SK-N-SH (cell line): Measurements from ENCODE around the gene PRLR. TPM values are rescaled to one million over a fixed set of nuclear protein-coding genes. Genes with fewer than 3 reads are reported as not detected.

ENCODE experiments used
- CTCF ChIA-PET: fragments of 300-600, 350-600 bp; formaldehyde crosslinking; extraction: SDS; loops from one replicate; lab custom pipeline; 2021; lab: Yijun Ruan, JAX
- POLR2A ChIA-PET: fragments of 350-600 bp; sonication (Branson Sonifier 250); formaldehyde crosslinking; extraction: SDS; loops from one replicate; lab custom pipeline; 2020; ENCODE audit warnings: antibody characterized with exemption, inconsistent platforms; lab: Yijun Ruan, JAX
- DNase-seq: peaks from one replicate; pipeline ENCODE4 v3.0.0; 2012
- H2AFZ ChIP-seq: fragments of 200-600 bp; sonication (generic); 2 replicates; pipeline ENCODE4 v1.8.1; 2016; ENCODE audit warnings: antibody characterized with exemption, mild to moderate bottlenecking, low read depth
- H3F3A ChIP-seq: fragments of 200-600 bp; sonication (generic); replicated peaks from 2 replicates; pipeline ENCODE3; 2016; ENCODE audit warnings: antibody characterized with exemption, mild to moderate bottlenecking; ENCODE audit not compliant: insufficient read depth
- H3K27ac ChIP-seq, 2 experiments: fragments of 200-500 bp in 1 of 2; fragments of 200-600 bp in 1 of 2; sonication (Bioruptor generic) in 1 of 2; sonication (generic), shearing (Covaris generic) in 1 of 2; 2 replicates each; pipeline versions ENCODE4 v1.5.1 to v1.6.1; 2014 to 2016; ENCODE audit warnings: low read depth in 2 of 2, inconsistent platforms in 1 of 2, low read length in 1 of 2, mild to moderate bottlenecking in 1 of 2, mixed read lengths in 1 of 2
- H3K27me3 ChIP-seq: fragments of 200-600 bp; sonication (generic), shearing (Covaris generic); 2 replicates; pipeline ENCODE4 v1.6.1; 2016; ENCODE audit warnings: mixed run types; ENCODE audit not compliant: insufficient read depth
- H3K36me3 ChIP-seq, 2 experiments: fragments of 200-500 bp in 1 of 2; fragments of 200-600 bp in 1 of 2; sonication (Bioruptor generic) in 1 of 2; sonication (generic) in 1 of 2; replicated peaks in 1 of 2; 2 replicates each; pipeline versions ENCODE3 to v1.5.1; 2014 to 2016; ENCODE audit warnings: low read length in 1 of 2, mild to moderate bottlenecking in 1 of 2; ENCODE audit not compliant: insufficient read depth in 2 of 2, control insufficient read depth in 1 of 2
- H3K4me1 ChIP-seq, 2 experiments: fragments of 200-500 bp in 1 of 2; fragments of 200-600 bp in 1 of 2; sonication (Bioruptor generic) in 1 of 2; sonication (generic), shearing (Covaris generic) in 1 of 2; 2 replicates each; pipeline versions ENCODE4 v1.5.1 to v1.6.1; 2014 to 2016; ENCODE audit warnings: low read depth in 1 of 2, low read length in 1 of 2, mixed run types in 1 of 2; ENCODE audit not compliant: insufficient read depth in 2 of 2, control insufficient read depth in 1 of 2
- H3K4me2 ChIP-seq: fragments of 200-600 bp; sonication (generic), shearing (Covaris generic); 2 replicates; pipeline ENCODE4 v1.6.1; 2017; ENCODE audit warnings: mixed run types
- H3K4me3 ChIP-seq, 2 experiments: fragments of 200-500 bp in 1 of 2; fragments of 200-600 bp in 1 of 2; sonication (Bioruptor generic) in 1 of 2; sonication (generic), shearing (Covaris generic) in 1 of 2; 2 replicates each; pipeline versions ENCODE4 v1.5.1 to v1.8.1; 2014 to 2016; ENCODE audit warnings: low read depth in 2 of 2, inconsistent platforms in 1 of 2, low read length in 1 of 2, mild to moderate bottlenecking in 1 of 2, mixed read lengths in 1 of 2, moderate library complexity in 1 of 2
- H3K79me2 ChIP-seq: fragments of 200-600 bp; sonication (generic); 2 replicates; pipeline ENCODE4 v1.8.1; 2017; ENCODE audit warnings: mild to moderate bottlenecking; ENCODE audit not compliant: insufficient read depth
- H3K9ac ChIP-seq: fragments of 200-600 bp; sonication (generic); 2 replicates; pipeline ENCODE4 v1.6.1; 2017; ENCODE audit warnings: mixed run types
- H3K9me2 ChIP-seq: fragments of 200-600 bp; sonication (generic); 2 replicates; pipeline ENCODE4 v1.6.1; 2017; ENCODE audit warnings: mixed run types
- H3K9me3 ChIP-seq: fragments of 200-600 bp; sonication (generic); 2 replicates; pipeline ENCODE4 v1.6.1; 2017; ENCODE audit warnings: mixed run types, mild to moderate bottlenecking, moderate library complexity
- H4K20me1 ChIP-seq: fragments of 200-600 bp; sonication (generic); 2 replicates; pipeline ENCODE4 v1.6.1; 2017; ENCODE audit warnings: mild to moderate bottlenecking, mixed run types; ENCODE audit not compliant: insufficient read depth
- CHD2 ChIP-seq: fragments of 150-350 bp; IDR thresholded peaks from 2 replicates; pipeline ENCODE4 v1.6.1; 2018; ENCODE audit warnings: low read length; ENCODE audit not compliant: partially characterized antibody
- CTCF ChIP-seq: fragments of 200-600 bp; sonication (generic); IDR thresholded peaks from 2 replicates; pipeline ENCODE4 v1.6.1; 2017; ENCODE audit warnings: antibody characterized with exemption, mild to moderate bottlenecking, moderate library complexity
- ELF1 ChIP-seq: IDR thresholded peaks from 2 replicates; pipeline ENCODE4 v1.4.0; 2012
- EZH2phosphoT487 ChIP-seq: fragments of 200-600 bp; sonication (generic); IDR thresholded peaks from 2 replicates; pipeline ENCODE4 v1.6.1; 2017; ENCODE audit warnings: low read depth, mixed run types, mild to moderate bottlenecking, antibody characterized with exemption, moderate library complexity, borderline replicate concordance
- FOSL2 ChIP-seq: IDR thresholded peaks from 2 replicates; pipeline ENCODE4 v1.4.0; 2012; ENCODE audit warnings: low read depth, mild to moderate bottlenecking, moderate library complexity, borderline replicate concordance
- FOXJ3 ChIP-seq: sonication (generic); formaldehyde crosslinking; IDR thresholded peaks from 2 replicates; pipeline ENCODE4 v1.5.1; 2020; ENCODE audit warnings: mild to moderate bottlenecking, missing genetic modification reagents
- IRF3 ChIP-seq: fragments of 150-350 bp; IDR thresholded peaks from 2 replicates; pipeline ENCODE4 v1.6.1; 2016; ENCODE audit warnings: mild to moderate bottlenecking, low read depth, low read length
- JUND ChIP-seq: IDR thresholded peaks from 2 replicates; pipeline ENCODE4 v1.4.0; 2012
- MAX ChIP-seq: IDR thresholded peaks from 2 replicates; pipeline ENCODE4 v1.4.0; 2012; ENCODE audit warnings: low read depth
- MEF2A ChIP-seq: IDR thresholded peaks from 2 replicates; pipeline ENCODE4 v1.4.0; 2012; ENCODE audit warnings: low read depth, borderline replicate concordance
- RAD21 ChIP-seq: IDR thresholded peaks from 2 replicates; pipeline ENCODE4 v1.6.1; 2012; ENCODE audit warnings: mild to moderate bottlenecking, low read length
- RCOR1 ChIP-seq: fragments of 150-350 bp; IDR thresholded peaks from 2 replicates; pipeline ENCODE4 v1.6.1; 2017; ENCODE audit warnings: antibody characterized with exemption, low read length
- TAF1 ChIP-seq: IDR thresholded peaks from 2 replicates; pipeline ENCODE4 v1.6.1; 2012; ENCODE audit warnings: low read depth, mild to moderate bottlenecking, low read length, moderate library complexity, borderline replicate concordance
- TCF12 ChIP-seq: IDR thresholded peaks from 2 replicates; pipeline ENCODE4 v1.4.0; 2012
- USF1 ChIP-seq: IDR thresholded peaks from 2 replicates; pipeline ENCODE4 v1.4.0; 2012; ENCODE audit warnings: low read depth, borderline replicate concordance
- USF2 ChIP-seq: fragments of 150-350 bp; IDR thresholded peaks from 2 replicates; pipeline ENCODE4 v1.6.1; 2017; ENCODE audit warnings: antibody characterized with exemption, low read length, low read depth, borderline replicate concordance
- WGBS: methylation state at CpG from one replicate; pipeline ENCODE4 v1.1.6; 2017; ENCODE audit warnings: low lambda C conversion rate; 5-methylcytosine and 5-hydroxymethylcytosine counted together
- polyA plus RNA-seq, 3 experiments: library from polyadenylated mRNA; depleted of rRNA; stranded (reverse); fragments of >200 nt; gene quantifications; 2 replicates each; pipeline ENCODE4 v1.2.3, GENCODE V29; 2012

The PRLR gene
- polyA plus RNA-seq, 1 of the 3 experiments (the other 2 are of a cell fraction), result 0.13 TPM

GRCh38 chr5:35101016-35101415 lies 129.3 kb downstream of the PRLR start:
- TF ChIP-seq EZH2phosphoT487 (no peak), JUND (no peak), FOSL2 (no peak), IRF3 (no peak), RCOR1 (no peak), USF2 (no peak), MAX (no peak), MEF2A (no peak), FOXJ3 (CRISPR knock-in tag) (no peak), TCF12 (no peak), TAF1 (no peak), CHD2 (no peak), ELF1 (no peak), RAD21 (no peak), USF1 (no peak), CTCF (no peak)
- Histone ChIP-seq H3K4me2 (no peak overlapping the region), H3K9ac (no peak overlapping the region), H3K9me3 (no peaks in the 10 kb centered on the region), H3K27ac (no peak overlapping the region), H3K4me1 (no peaks in the 10 kb centered on the region), H3K9me2 (no peaks in the 10 kb centered on the region), H3K27me3 (no peaks in the 10 kb centered on the region; the same call in 1 of the 2 replicates), H3K4me3 (no peak overlapping the region), H3K79me2 (no peaks in the 10 kb centered on the region), H3F3A (no peaks in the 10 kb centered on the region), H4K20me1 (no peaks in the 10 kb centered on the region), H2AFZ (no peak overlapping the region), H3K36me3 (no peaks in the 10 kb centered on the region)
- ChIA-PET POLR2A (no interaction called here), CTCF (no interaction called here)
- DNase-seq, result no peak
- 34% methylated on average over 4 of the region's 4 CpGs for WGBS
